ENCODE data around the gene CYB5R4.
"Not testable (repeated sequence)": the region's sequence is repeated elsewhere in the genome, so short reads cannot be mapped to it uniquely, and the experiment has no call there.

The CYB5R4 gene

GRCh38 chr6:83905648-83906047 lies 46.2 kb downstream of the CYB5R4 start:
- Mint-ChIP-seq H3K36me3 (ENCODE audit: insufficient read depth) (peaks cover 4% of the 10 kb centered on the region), H3K27ac (no peak overlapping the region), H3K4me1 (ENCODE audit: low read depth in 2 of 2) (peaks cover 35 to 58% of the 10 kb centered on the region in 2 donors), H3K27me3 (no peaks in the 10 kb centered on the region), H3K4me3 (no peak overlapping the region), H3K9me3 (peaks cover 0 to 5% of the 10 kb centered on the region in 2 donors)
- no peak for DNase-seq
- no peak for ATAC-seq (replicated peaks)

DNA sequence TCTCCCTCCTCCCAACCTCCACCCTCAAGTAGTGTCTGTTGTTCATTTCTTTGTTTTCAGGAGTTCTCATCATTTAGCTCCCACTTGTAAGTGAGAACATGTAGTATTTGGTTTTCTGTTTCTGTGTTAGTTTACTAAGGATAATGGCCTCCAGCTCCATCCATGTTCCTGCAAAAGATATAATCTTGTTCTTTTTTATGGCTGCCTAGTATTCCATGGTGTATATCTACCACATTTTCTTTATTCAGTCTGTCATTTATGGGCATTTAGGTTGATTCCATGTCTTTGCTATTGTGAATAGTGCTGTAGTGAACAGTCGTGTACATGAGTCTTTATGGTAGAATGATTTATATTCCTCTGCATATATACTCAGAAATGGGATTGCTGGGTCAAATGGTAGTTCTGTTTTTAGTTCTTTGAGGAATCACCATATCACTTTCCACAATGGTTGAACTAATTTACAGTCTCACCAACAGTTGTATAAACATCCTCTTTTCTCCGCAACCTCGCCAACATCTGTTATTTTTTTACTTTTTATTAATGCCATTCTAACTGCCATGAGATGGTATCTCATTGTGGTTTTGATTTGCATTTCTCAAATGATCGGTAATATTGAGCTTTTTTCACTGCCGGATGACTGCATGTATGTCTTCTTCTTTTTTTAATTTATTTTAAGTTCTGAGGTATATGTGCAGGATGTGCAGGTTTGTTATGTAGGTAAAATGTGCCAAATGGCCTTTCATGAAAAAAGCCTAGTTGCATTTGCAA lies 48.3 kb downstream of the CYB5R4 start:
- H3K27ac Mint-ChIP-seq, H3K4me3 Mint-ChIP-seq: not testable (repeated sequence)

GRCh38 chr6:83908813-83909212 lies 49.3 kb downstream of the CYB5R4 start:
- Mint-ChIP-seq H3K4me1 (ENCODE audit: low read depth in 2 of 2) (peaks cover 20 to 43% of the 10 kb centered on the region in 2 donors), H3K27ac (no peak overlapping the region), H3K36me3 (ENCODE audit: insufficient read depth) (peaks cover 12% of the 10 kb centered on the region), H3K9me3 (no peaks in the 10 kb centered on the region), H3K4me3 (no peak overlapping the region), H3K27me3 (no peaks in the 10 kb centered on the region)
- ATAC-seq (replicated peaks) (no peak), DNase-seq (no peak)

More for the DNA sequence above, 48.3 kb downstream of the CYB5R4 start:
- H3K36me3 Mint-ChIP-seq (ENCODE audit: insufficient read depth) = peaks cover 12% of the 10 kb centered on the region
- H3K9me3 Mint-ChIP-seq; H3K27me3 Mint-ChIP-seq; ATAC-seq (replicated peaks); DNase-seq: not testable (repeated sequence)
- H3K4me1 Mint-ChIP-seq (ENCODE audit: low read depth in 2 of 2) = peaks cover 22 to 47% of the 10 kb centered on the region in 2 donors

DNA sequence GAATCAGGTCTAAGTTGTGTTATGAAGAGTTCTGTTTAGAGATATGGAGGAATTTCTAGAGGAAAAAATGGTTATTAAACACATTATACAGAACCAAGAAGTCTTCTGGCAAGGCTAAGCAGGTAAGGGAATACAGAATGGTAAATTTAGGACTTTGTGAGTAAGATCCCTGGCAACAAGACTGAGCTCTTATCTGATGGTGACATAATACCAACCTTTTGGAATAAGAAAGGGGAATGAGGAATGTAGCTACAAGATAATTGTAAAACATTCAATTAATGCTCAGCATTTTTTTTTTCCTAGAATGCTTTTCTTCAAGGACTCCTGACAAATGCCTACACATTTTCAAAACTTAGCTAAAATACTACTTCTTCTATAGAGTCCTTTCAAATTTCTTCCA lies 51.8 kb downstream of the CYB5R4 start:
- Mint-ChIP-seq H3K27me3 (no peaks in the 10 kb centered on the region), H3K36me3 (ENCODE audit: insufficient read depth) (peaks cover 20% of the 10 kb centered on the region), H3K4me3 (no peak overlapping the region), H3K27ac (no peak overlapping the region), H3K9me3 (no peaks in the 10 kb centered on the region), H3K4me1 (ENCODE audit: low read depth in 2 of 2) (peaks cover 13 to 42% of the 10 kb centered on the region in 2 donors)
- ATAC-seq (replicated peaks) (no peak), DNase-seq (no peak)

DNA sequence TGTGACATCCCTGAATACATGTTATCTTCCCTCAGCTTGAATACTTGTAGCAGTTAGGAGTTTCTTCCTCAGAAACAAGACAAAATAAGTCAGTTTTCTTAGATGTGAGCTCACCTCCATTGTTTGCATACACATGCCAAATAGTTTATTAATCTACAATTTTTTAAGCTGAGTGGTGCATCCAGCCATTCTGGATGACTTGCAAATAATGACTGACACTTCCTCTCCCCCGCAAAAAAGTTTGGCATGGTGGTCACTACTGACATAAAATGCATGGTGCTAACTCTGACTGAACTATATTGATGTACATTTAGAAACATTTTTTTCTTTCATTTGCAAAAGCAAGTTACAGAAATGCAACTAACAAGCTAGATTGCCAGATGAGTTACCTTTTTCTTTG lies 55.5 kb downstream of the CYB5R4 start:
- H3K4me1 Mint-ChIP-seq (ENCODE audit: low read depth in 2 of 2) = peaks cover 7 to 29% of the 10 kb centered on the region in 2 donors
- ATAC-seq (replicated peaks) (no peak), DNase-seq (no peak)
- no peak overlapping the region for H3K4me3 Mint-ChIP-seq
- H3K36me3 Mint-ChIP-seq (ENCODE audit: insufficient read depth) = peaks cover 20% of the 10 kb centered on the region
- no peak overlapping the region for H3K27ac Mint-ChIP-seq
- no peaks in the 10 kb centered on the region for H3K9me3 Mint-ChIP-seq
- H3K27me3 Mint-ChIP-seq = no peaks in the 10 kb centered on the region

DNA sequence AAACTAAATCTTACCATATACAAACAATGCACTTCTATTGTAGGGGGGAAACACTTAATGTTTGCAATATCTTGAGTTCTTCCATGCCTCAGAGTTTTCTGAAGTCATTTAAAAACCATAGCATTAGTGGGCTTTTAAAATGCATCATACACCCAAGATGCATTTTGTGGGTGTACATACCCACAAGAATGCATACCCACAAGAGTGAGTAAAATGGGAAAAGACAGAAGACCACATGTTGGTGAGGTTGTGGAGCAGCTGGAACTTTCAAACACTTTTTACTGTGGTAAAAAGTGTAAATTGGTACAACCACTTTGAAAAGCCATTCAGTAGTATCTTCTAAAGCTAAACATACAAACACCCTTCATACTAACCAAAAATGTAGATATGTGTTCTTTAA lies 57.5 kb downstream of the CYB5R4 start:
- H3K9me3 Mint-ChIP-seq = no peaks in the 10 kb centered on the region
- DNase-seq = no peak
- peaks cover 3 to 20% of the 10 kb centered on the region in 2 donors for H3K4me1 Mint-ChIP-seq (ENCODE audit: low read depth in 2 of 2)
- no peak overlapping the region for H3K4me3 Mint-ChIP-seq
- ATAC-seq (replicated peaks) = no peak
- peaks cover 23% of the 10 kb centered on the region for H3K36me3 Mint-ChIP-seq (ENCODE audit: insufficient read depth)
- H3K27ac Mint-ChIP-seq = no peak overlapping the region
- no peaks in the 10 kb centered on the region for H3K27me3 Mint-ChIP-seq

- no peak for DNase-seq
- Mint-ChIP-seq H3K9me3 (no peaks in the 10 kb centered on the region), H3K27me3 (no peaks in the 10 kb centered on the region), H3K4me3 (no peak overlapping the region), H3K4me1 (ENCODE audit: low read depth in 2 of 2) (peaks cover 3 to 8% of the 10 kb centered on the region in 2 donors), H3K27ac (no peak overlapping the region), H3K36me3 (ENCODE audit: insufficient read depth) (peaks cover 33% of the 10 kb centered on the region)
- no peak for ATAC-seq (replicated peaks)
These were observed 60.5 kb downstream of the CYB5R4 start for GRCh38 chr6:83920017-83920416.

DNA sequence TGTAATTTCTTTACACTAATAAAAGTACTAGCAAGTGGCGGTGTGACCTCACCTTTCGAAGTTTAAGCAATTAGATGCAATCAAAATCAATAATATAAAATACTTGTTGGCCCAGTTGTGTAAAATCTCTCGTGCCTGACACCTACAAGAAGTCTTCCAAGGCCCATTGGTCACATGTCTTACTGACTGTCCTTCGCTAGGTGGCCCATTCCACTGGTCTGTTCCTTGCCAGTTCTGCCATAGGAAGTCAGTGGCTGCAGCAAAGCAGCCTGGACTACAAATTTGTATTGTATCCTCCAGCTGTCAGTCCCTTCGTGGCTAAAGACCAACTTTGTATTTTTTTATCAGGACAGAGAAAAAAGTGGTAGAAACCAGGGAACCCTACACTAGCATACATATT lies 61.8 kb downstream of the CYB5R4 start:
- no peak overlapping the region for H3K27ac Mint-ChIP-seq
- no peaks in the 10 kb centered on the region for H3K27me3 Mint-ChIP-seq
- DNase-seq = no peak
- no peaks in the 10 kb centered on the region for H3K9me3 Mint-ChIP-seq
- no peak for ATAC-seq (replicated peaks)
- H3K4me3 Mint-ChIP-seq = no peak overlapping the region
- H3K4me1 Mint-ChIP-seq (ENCODE audit: low read depth in 2 of 2) = no peaks in the 10 kb centered on the region
- peaks cover 27% of the 10 kb centered on the region for H3K36me3 Mint-ChIP-seq (ENCODE audit: insufficient read depth)

GRCh38 chr6:83927470-83927869 lies 68.0 kb downstream of the CYB5R4 start:
- H3K36me3 Mint-ChIP-seq (ENCODE audit: insufficient read depth) = peaks cover 35% of the 10 kb centered on the region
- H3K4me3 Mint-ChIP-seq = no peak overlapping the region
- no peak overlapping the region for H3K27ac Mint-ChIP-seq
- no peaks in the 10 kb centered on the region for H3K27me3 Mint-ChIP-seq
- no peaks in the 10 kb centered on the region for H3K9me3 Mint-ChIP-seq
- no peak for DNase-seq
- H3K4me1 Mint-ChIP-seq (ENCODE audit: low read depth in 2 of 2) = no peaks in the 10 kb centered on the region
- ATAC-seq (replicated peaks) = no peak

GRCh38 chr6:83928286-83928685 lies 68.8 kb downstream of the CYB5R4 start:
- ATAC-seq (replicated peaks) (no peak), DNase-seq (no peak)
- no peak overlapping the region for H3K4me3 Mint-ChIP-seq
- no peak overlapping the region for H3K27ac Mint-ChIP-seq
- H3K9me3 Mint-ChIP-seq = no peaks in the 10 kb centered on the region
- H3K27me3 Mint-ChIP-seq = no peaks in the 10 kb centered on the region
- peaks cover 28% of the 10 kb centered on the region for H3K36me3 Mint-ChIP-seq (ENCODE audit: insufficient read depth)
- H3K4me1 Mint-ChIP-seq (ENCODE audit: low read depth in 2 of 2) = no peaks in the 10 kb centered on the region

GRCh38 chr6:83946201-83946833 lies 86.8 kb downstream of the CYB5R4 start:
- DNase-seq; ATAC-seq (replicated peaks); H3K4me3 Mint-ChIP-seq; H3K27me3 Mint-ChIP-seq; H3K4me1 Mint-ChIP-seq (ENCODE audit: low read depth in 2 of 2); H3K36me3 Mint-ChIP-seq (ENCODE audit: insufficient read depth); H3K27ac Mint-ChIP-seq: not testable (repeated sequence)
- peaks cover 9 to 18% of the 10 kb centered on the region in 2 donors for H3K9me3 Mint-ChIP-seq

DNA sequence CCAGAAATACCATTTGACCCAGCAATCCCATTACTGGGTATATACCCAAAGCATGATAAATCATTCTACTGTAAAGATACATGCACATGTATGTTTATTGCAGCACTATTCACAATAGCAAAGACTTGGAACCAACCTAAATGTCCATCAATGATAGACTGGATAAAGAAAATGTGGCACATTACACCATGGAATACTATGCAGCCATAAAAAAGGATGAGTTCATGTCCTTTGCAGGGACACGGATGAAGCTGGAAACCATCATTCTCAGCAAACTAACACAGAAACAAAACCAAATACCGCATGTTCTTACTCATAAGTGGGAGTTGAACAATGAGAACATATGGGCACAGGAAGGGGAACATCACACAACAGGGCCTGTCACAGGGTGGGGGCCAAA lies 88.5 kb downstream of the CYB5R4 start:
- not testable (repeated sequence) for ATAC-seq (replicated peaks); H3K27ac Mint-ChIP-seq; DNase-seq; H3K27me3 Mint-ChIP-seq; H3K4me3 Mint-ChIP-seq; H3K36me3 Mint-ChIP-seq (ENCODE audit: insufficient read depth); H3K4me1 Mint-ChIP-seq (ENCODE audit: low read depth in 2 of 2)
- H3K9me3 Mint-ChIP-seq = peaks cover 9 to 18% of the 10 kb centered on the region in 2 donors

GRCh38 chr6:83948851-83949250 lies 89.4 kb downstream of the CYB5R4 start:
- Mint-ChIP-seq H3K27ac (peak overlapping the region in 1 of 2 donors; percentile 47), H3K36me3 (ENCODE audit: insufficient read depth) (peaks cover 3% of the 10 kb centered on the region), H3K4me1 (ENCODE audit: low read depth in 2 of 2) (no peaks in the 10 kb centered on the region), H3K9me3 (peaks cover 2 to 15% of the 10 kb centered on the region in 2 donors), H3K4me3 (no peak overlapping the region), H3K27me3 (no peaks in the 10 kb centered on the region)
- DNase-seq (no peak), ATAC-seq (replicated peaks) (no peak)

GRCh38 chr6:83951423-83951822 lies 91.9 kb downstream of the CYB5R4 start:
- not testable (repeated sequence) for H3K4me3 Mint-ChIP-seq; H3K4me1 Mint-ChIP-seq (ENCODE audit: low read depth in 2 of 2); ATAC-seq (replicated peaks); H3K9me3 Mint-ChIP-seq; H3K27me3 Mint-ChIP-seq; DNase-seq; H3K27ac Mint-ChIP-seq
- peaks cover 21% of the 10 kb centered on the region for H3K36me3 Mint-ChIP-seq (ENCODE audit: insufficient read depth)
